K562 (cell line): ENCODE data around the gene RAD50. TPM values are rescaled to one million over a fixed set of nuclear protein-coding genes. Genes with fewer than 3 reads are reported as not detected.

Experiments
- ARID2 ChIP-seq: fragments of 450-650 bp; IDR thresholded peaks from 2 replicates; pipeline ENCODE4 v1.6.1; 2017; ENCODE audit warnings: antibody characterized with exemption, mild to moderate bottlenecking
- CBFA2T3 ChIP-seq: fragments of 450-650 bp; IDR thresholded peaks from 2 replicates; pipeline ENCODE4 v1.6.1; 2017
- CC2D1A ChIP-seq: fragments of 450-650 bp; IDR thresholded peaks from 2 replicates; pipeline ENCODE4 v1.6.1; 2017; ENCODE audit warnings: mild to moderate bottlenecking
- DACH1 ChIP-seq: fragments of 450-650 bp; IDR thresholded peaks from 2 replicates; pipeline ENCODE4 v1.6.1; 2018; ENCODE audit not compliant: partially characterized antibody
- EP300 ChIP-seq: IDR thresholded peaks from 2 replicates; pipeline ENCODE4 v1.6.1; 2012; ENCODE audit warnings: low read length, improper control_type of control experiment
- FOXA3 ChIP-seq, 2 experiments: fragments of 450-650 bp in 1 of 2; sonication (generic) in 1 of 2; formaldehyde crosslinking; IDR thresholded peaks in 1 of 2; conservative IDR thresholded peaks in 1 of 2; 2 replicates each; pipeline versions ENCODE4 v1.4.0 to v1.8.0; 2020 to 2022; ENCODE audit warnings: mild to moderate bottlenecking in 2 of 2, missing genetic modification reagents in 1 of 2
- GATA2 ChIP-seq: sonication (generic); formaldehyde crosslinking; IDR thresholded peaks from 2 replicates; pipeline ENCODE4 v1.4.0; 2020; ENCODE audit warnings: mild to moderate bottlenecking, missing genetic modification reagents
- HDAC2 ChIP-seq: fragments of 450-650 bp; IDR thresholded peaks from 2 replicates; pipeline ENCODE4 v1.6.1; 2016; ENCODE audit warnings: mild to moderate bottlenecking
- JUND ChIP-seq, 2 experiments: IDR thresholded peaks; 2 replicates in 1 of 2; 3 replicates in 1 of 2; pipeline ENCODE4 v1.6.1; 2011; ENCODE audit warnings: borderline replicate concordance in 2 of 2, low read depth in 2 of 2, low read length in 2 of 2, improper control_type of control experiment in 1 of 2, missing biosample characterization in 1 of 2, missing genetic modification characterization in 1 of 2, missing genetic modification reagents in 1 of 2
- KHSRP ChIP-seq: fragments of 450-650 bp; IDR thresholded peaks from 2 replicates; pipeline ENCODE4 v1.6.1; 2017
- NBN ChIP-seq: fragments of 450-650 bp; IDR thresholded peaks from 2 replicates; pipeline ENCODE4 v1.6.1; 2016; ENCODE audit warnings: low read depth, mild to moderate bottlenecking
- RCOR1 ChIP-seq, 2 experiments: IDR thresholded peaks; 2 replicates each; pipeline ENCODE4 v1.6.1; 2012; ENCODE audit warnings: low read depth in 2 of 2, low read length in 2 of 2, borderline replicate concordance in 1 of 2, improper control_type of control experiment in 1 of 2
- RFX7 ChIP-seq: fragments of 250-450 bp; sonication (Bioruptor Pico); IDR thresholded peaks from 2 replicates; pipeline ENCODE4 v1.5.1; 2021; ENCODE audit warnings: mild to moderate bottlenecking
- SIN3B ChIP-seq: fragments of 450-650 bp; IDR thresholded peaks from 2 replicates; pipeline ENCODE4 v1.6.1; 2017; ENCODE audit warnings: low read depth, mild to moderate bottlenecking, moderate library complexity
- SMAD4 ChIP-seq: fragments of 250-450 bp; sonication (Bioruptor Pico); conservative IDR thresholded peaks from 2 replicates; pipeline ENCODE4 v1.8.0; 2021; ENCODE audit warnings: inconsistent platforms, mild to moderate bottlenecking, moderate library complexity
- SREBF2 ChIP-seq: sonication (generic); formaldehyde crosslinking; IDR thresholded peaks from 2 replicates; pipeline ENCODE4 v1.4.0; 2020; ENCODE audit warnings: mild to moderate bottlenecking, missing genetic modification reagents
- SRF ChIP-seq, 2 experiments: fragments of 250-450, 450-650 bp in 1 of 2; sonication (Bioruptor Pico) in 1 of 2; sonication (generic) in 1 of 2; formaldehyde crosslinking; IDR thresholded peaks; 2 replicates each; pipeline versions ENCODE4 v1.5.0 to v1.5.1; 2020 to 2022; ENCODE audit warnings: mild to moderate bottlenecking in 1 of 2, missing genetic modification reagents in 1 of 2
- TAL1 ChIP-seq: fragments of 450-650 bp; IDR thresholded peaks from 2 replicates; pipeline ENCODE4 v1.6.1; 2016; ENCODE audit warnings: mild to moderate bottlenecking
- TCF3 ChIP-seq: sonication (generic); formaldehyde crosslinking; IDR thresholded peaks from 2 replicates; pipeline ENCODE4 v1.4.0; 2020; ENCODE audit warnings: mild to moderate bottlenecking, missing genetic modification reagents
- TEAD1 ChIP-seq, 2 experiments: fragments of 450-650 bp in 1 of 2; sonication (generic) in 1 of 2; formaldehyde crosslinking; IDR thresholded peaks; 2 replicates each; pipeline versions ENCODE4 v1.4.0 to v1.8.0; 2020 to 2022; ENCODE audit warnings: mild to moderate bottlenecking in 2 of 2, missing genetic modification reagents in 1 of 2
- TEAD4 ChIP-seq, 2 experiments: sonication (generic) in 1 of 2; formaldehyde crosslinking in 1 of 2; IDR thresholded peaks; 2 replicates each; pipeline versions ENCODE4 v1.6.1 to v1.8.0; 2012 to 2022; ENCODE audit warnings: borderline replicate concordance in 1 of 2, inconsistent platforms in 1 of 2, low read length in 1 of 2, mild to moderate bottlenecking in 1 of 2, missing genetic modification reagents in 1 of 2
- TOE1 ChIP-seq, 2 experiments: fragments of 450-650 bp in 1 of 2; sonication (generic) in 1 of 2; formaldehyde crosslinking in 1 of 2; IDR thresholded peaks; 2 replicates each; pipeline versions ENCODE4 v1.7.1 to v1.8.0; 2016 to 2022; ENCODE audit warnings: borderline replicate concordance in 2 of 2, mild to moderate bottlenecking in 2 of 2, antibody characterized with exemption in 1 of 2, inconsistent platforms in 1 of 2, low read depth in 1 of 2, missing genetic modification reagents in 1 of 2, moderate library complexity in 1 of 2
- TRIM24 ChIP-seq, 2 experiments: fragments of 450-650 bp; IDR thresholded peaks; 2 replicates each; pipeline ENCODE4 v1.6.1; 2016
- ZNF12 ChIP-seq: sonication (generic); formaldehyde crosslinking; IDR thresholded peaks from 2 replicates; pipeline ENCODE4 v1.4.0; 2020; ENCODE audit warnings: mild to moderate bottlenecking, missing genetic modification reagents
- ZNF124 ChIP-seq: sonication (generic); formaldehyde crosslinking; IDR thresholded peaks from 2 replicates; pipeline ENCODE4 v1.8.1; 2022; ENCODE audit warnings: missing genetic modification reagents
- ZNF76 ChIP-seq: fragments of 250-450 bp; sonication (Bioruptor Pico); IDR thresholded peaks from 2 replicates; pipeline ENCODE4 v1.4.0; 2020; ENCODE audit warnings: mild to moderate bottlenecking, moderate library complexity, borderline replicate concordance
- polyA plus RNA-seq, 8 experiments: library from polyadenylated mRNA; depleted of rRNA in 4 of 8; stranded (reverse) in 5 of 8; unstranded in 3 of 8; fragments of >200 nt; fragmentation: Nextera tagmentation in 2 of 8; fragmentation: Illumina TruSeq in 1 of 8; extraction: Ambion mirVana in 2 of 8; extraction: Trizol in 1 of 8; gene quantifications; 2 replicates each; pipeline versions ENCODE4 v1.2.1 to v1.2.3, GENCODE V29; 2011 to 2014; ENCODE audit warnings: inconsistent platforms in 1 of 8, missing spikeins in 1 of 8
- total RNA-seq, 7 experiments: library from RNA; depleted of rRNA in 6 of 7; stranded (reverse); fragments of >200 nt in 6 of 7; fragmentation: Illumina TruSeq in 2 of 7; extraction: Trizol in 2 of 7; gene quantifications; 2 replicates each; pipeline versions ENCODE4 v1.2.1 to v1.2.3, GENCODE V29; 2011 to 2021; ENCODE audit warnings: low replicate concordance in 1 of 7
- TF ChIP-seq, protein P1 (sequence below): fragments of 250-450 bp; sonication (Bioruptor Pico); IDR thresholded peaks from 2 replicates; pipeline ENCODE4 v1.8.0; 2021; ENCODE audit warnings: moderate library complexity, mild to moderate bottlenecking, inconsistent platforms
- TF ChIP-seq, protein P2 (sequence below), 2 experiments: fragments of 150-350 bp in 1 of 2; IDR thresholded peaks; 2 replicates each; pipeline ENCODE4 v1.6.1; 2012 to 2016; ENCODE audit warnings: low read depth in 2 of 2, low read length in 2 of 2, mild to moderate bottlenecking in 1 of 2, moderate library complexity in 1 of 2

Gene RAD50
- total and polyA plus RNA-seq, 9 of the 15 experiments (the other 6 are each of a cell fraction or from before 2014, with no cell fraction given) = 15.3 to 74.2 (median 44.1) TPM

DNA sequence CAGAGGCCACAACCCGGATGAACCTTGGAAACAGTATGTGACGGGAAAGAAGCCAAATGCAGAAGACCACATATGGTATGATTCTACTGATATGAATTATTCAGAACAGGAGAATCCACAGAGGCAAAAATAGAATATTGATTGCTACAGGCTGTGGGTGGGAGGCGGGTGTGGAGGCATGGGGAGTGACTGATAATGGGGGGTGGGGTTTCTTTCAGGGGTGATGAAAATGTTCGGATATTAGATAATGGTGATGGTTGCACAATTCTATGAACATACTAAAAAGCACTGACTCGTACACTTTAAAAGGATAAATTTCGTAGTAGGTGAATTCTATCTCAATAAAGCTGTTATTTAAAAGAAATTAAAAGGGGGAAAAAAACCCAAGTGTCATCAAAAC is 127.7 kb downstream of the RAD50 start (continued):
- TF ChIP-seq SMAD4 (CRISPR knock-in tag) (0 out of 2 replicates have a peak, but pooled peaks have one; percentile 20), TRIM24 (IDR thresholded peaks at IDR 0.05) (peak; percentile 41 to 71; a peak in 3 of 4 replicates), EP300 (peak; percentile 71; the same call in 1 of the 2 replicates), ZNF12 (CRISPR knock-in tag) (no peak), TOE1 (IDR thresholded peaks at IDR 0.05; ENCODE audit: borderline replicate concordance) (no peak), TOE1 (CRISPR knock-in tag; IDR thresholded peaks at IDR 0.05; ENCODE audit: borderline replicate concordance, low read depth) (no peak), SRF (CRISPR knock-in tag; IDR thresholded peaks at IDR 0.05) (no peak), TEAD1 (CRISPR knock-in tag; IDR thresholded peaks at IDR 0.05) (no peak), SREBF2 (CRISPR knock-in tag) (no peak), RFX7 (CRISPR knock-in tag) (no peak), HDAC2 (0 out of 2 replicates have a peak, but pooled peaks have one; percentile 21), ARID2 (no peak), TAL1 (peak; percentile 71), CBFA2T3 (peak; percentile 89), GATA2 (CRISPR knock-in tag) (no peak), RCOR1 (IDR thresholded peaks at IDR 0.05; ENCODE audit: borderline replicate concordance in 1 of 2, low read depth in 2 of 2, low read length in 2 of 2) (0 out of 4 replicates have a peak, but pooled peaks of 1 of the 2 experiments have one; percentile 25), DACH1 (peak; percentile 61), ZNF76 (CRISPR knock-in tag) (no peak), SIN3B (no peak), KHSRP (no peak), TCF3 (CRISPR knock-in tag) (peak; percentile 81), ZNF124 (CRISPR knock-in tag) (no peak), JUND (IDR thresholded peaks at IDR 0.05; ENCODE audit: borderline replicate concordance, low read depth, low read length) (0 out of 2 replicates have a peak, but pooled peaks have one; percentile 23), JUND (tag; IDR thresholded peaks at IDR 0.05; ENCODE audit: borderline replicate concordance, low read depth, low read length) (no peak), NBN (no peak), FOXA3 (CRISPR knock-in tag; conservative IDR thresholded peaks at IDR 0.05 in 1 of 2, IDR thresholded peaks at IDR 0.05 in 1 of 2) (no peak), CC2D1A (no peak), TEAD4 (IDR thresholded peaks at IDR 0.05; ENCODE audit: low read length) (peak; percentile 77), TEAD4 (CRISPR knock-in tag; IDR thresholded peaks at IDR 0.05; ENCODE audit: borderline replicate concordance) (no peak)
- TF ChIP-seq, protein P1, sequence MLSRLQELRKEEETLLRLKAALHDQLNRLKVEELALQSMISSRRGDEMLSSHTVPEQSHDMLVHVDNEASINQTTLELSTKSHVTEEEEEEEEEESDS (CRISPR knock-in tag) = no peak
- TF ChIP-seq, protein P2, sequence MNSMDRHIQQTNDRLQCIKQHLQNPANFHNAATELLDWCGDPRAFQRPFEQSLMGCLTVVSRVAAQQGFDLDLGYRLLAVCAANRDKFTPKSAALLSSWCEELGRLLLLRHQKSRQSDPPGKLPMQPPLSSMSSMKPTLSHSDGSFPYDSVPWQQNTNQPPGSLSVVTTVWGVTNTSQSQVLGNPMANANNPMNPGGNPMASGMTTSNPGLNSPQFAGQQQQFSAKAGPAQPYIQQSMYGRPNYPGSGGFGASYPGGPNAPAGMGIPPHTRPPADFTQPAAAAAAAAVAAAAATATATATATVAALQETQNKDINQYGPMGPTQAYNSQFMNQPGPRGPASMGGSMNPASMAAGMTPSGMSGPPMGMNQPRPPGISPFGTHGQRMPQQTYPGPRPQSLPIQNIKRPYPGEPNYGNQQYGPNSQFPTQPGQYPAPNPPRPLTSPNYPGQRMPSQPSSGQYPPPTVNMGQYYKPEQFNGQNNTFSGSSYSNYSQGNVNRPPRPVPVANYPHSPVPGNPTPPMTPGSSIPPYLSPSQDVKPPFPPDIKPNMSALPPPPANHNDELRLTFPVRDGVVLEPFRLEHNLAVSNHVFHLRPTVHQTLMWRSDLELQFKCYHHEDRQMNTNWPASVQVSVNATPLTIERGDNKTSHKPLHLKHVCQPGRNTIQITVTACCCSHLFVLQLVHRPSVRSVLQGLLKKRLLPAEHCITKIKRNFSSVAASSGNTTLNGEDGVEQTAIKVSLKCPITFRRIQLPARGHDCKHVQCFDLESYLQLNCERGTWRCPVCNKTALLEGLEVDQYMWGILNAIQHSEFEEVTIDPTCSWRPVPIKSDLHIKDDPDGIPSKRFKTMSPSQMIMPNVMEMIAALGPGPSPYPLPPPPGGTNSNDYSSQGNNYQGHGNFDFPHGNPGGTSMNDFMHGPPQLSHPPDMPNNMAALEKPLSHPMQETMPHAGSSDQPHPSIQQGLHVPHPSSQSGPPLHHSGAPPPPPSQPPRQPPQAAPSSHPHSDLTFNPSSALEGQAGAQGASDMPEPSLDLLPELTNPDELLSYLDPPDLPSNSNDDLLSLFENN (IDR thresholded peaks at IDR 0.05; ENCODE audit: low read depth in 2 of 2, low read length in 2 of 2) = peak in 1 of 2 experiments; percentile 49; a peak in 1 of 4 replicates
